LNCAP (cell line): ENCODE measurements around the gene AKT3.

Experiments used
- CTCF ChIP-seq: fragments of 450-650 bp; IDR thresholded peaks from 2 replicates; pipeline ENCODE4 v1.5.1; 2017; ENCODE audit warnings: mild to moderate bottlenecking

AKT3 gene

GRCh38 chr1:243539636-243540035, 310.4 kb downstream of the AKT3 start:
- TF ChIP-seq CTCF = no peak

- no peak for TF ChIP-seq CTCF
These were observed 315.0 kb downstream of the AKT3 start for GRCh38 chr1:243535014-243535413.

- no peak for TF ChIP-seq CTCF
These were observed 320.5 kb downstream of the AKT3 start for GRCh38 chr1:243529512-243529911.

GRCh38 chr1:243528459-243529121, 321.5 kb downstream of the AKT3 start:
- TF ChIP-seq CTCF = no peak

- no peak for TF ChIP-seq CTCF
These were observed 323.9 kb downstream of the AKT3 start for GRCh38 chr1:243526180-243526579.

GRCh38 chr1:243525085-243525487, 325.0 kb downstream of the AKT3 start:
- no peak for TF ChIP-seq CTCF

- TF ChIP-seq CTCF = no peak
These were observed 326.3 kb downstream of the AKT3 start for GRCh38 chr1:243523766-243524165.

- no peak for TF ChIP-seq CTCF
These were observed 329.2 kb downstream of the AKT3 start for GRCh38 chr1:243520831-243521230.
